Ascending aorta (tissue), 2 donors: Measurements from ENCODE around the gene DNER. TPM values are rescaled to one million over a fixed set of nuclear protein-coding genes. Genes with fewer than 3 reads are reported as not detected.

Source experiments
- DNase-seq, 2 donors: peaks; one replicate each; pipeline ENCODE4 v3.0.0-alpha.2; 2019; ENCODE audit warnings: low spot score in 2 of 2
- H3K27ac ChIP-seq, 2 donors: fragments of 200-600 bp; sonication (generic); one replicate each; pipeline ENCODE4 v1.5.1; 2016 to 2017; ENCODE audit warnings: mild to moderate bottlenecking in 1 of 2
- H3K27me3 ChIP-seq: fragments of 200-600 bp; sonication (generic); one replicate; pipeline ENCODE4 v1.5.1; 2017
- H3K36me3 ChIP-seq, 2 donors: fragments of 200-600 bp; sonication (generic); one replicate each; pipeline ENCODE4 v1.5.1; 2016
- H3K4me1 ChIP-seq, 2 donors: fragments of 200-600 bp; sonication (generic); one replicate each; pipeline ENCODE4 v1.5.1; 2016 to 2017; ENCODE audit warnings: mild to moderate bottlenecking in 1 of 2
- H3K4me3 ChIP-seq, 2 donors: fragments of 200-600 bp; sonication (generic); one replicate each; pipeline ENCODE4 v1.5.1; 2016 to 2017; ENCODE audit warnings: mild to moderate bottlenecking in 1 of 2
- H3K9me3 ChIP-seq, 2 donors: fragments of 200-600 bp; sonication (generic); one replicate each; pipeline ENCODE4 v1.5.1; 2016
- CTCF ChIP-seq, 3 experiments: fragments of 200-600 bp in 2 of 3; fragments of 450-650 bp in 1 of 3; sonication (generic) in 2 of 3; IDR thresholded peaks; one replicate each; pipeline ENCODE4 v1.5.1; 2016 to 2019; ENCODE audit warnings: antibody characterized with exemption in 3 of 3, mild to moderate bottlenecking in 1 of 3, moderate library complexity in 1 of 3
- intact Hi-C: fragments of 100-400 bp; cut with DNase I; formaldehyde crosslinking; loops from one replicate; pipeline ENCODE4 v1.15.1; 2023
- total RNA-seq: library from RNA; depleted of rRNA; stranded (reverse); fragments of >200 nt; gene quantifications from one replicate; pipeline ENCODE4 v1.1.0, GENCODE V29; 2016

DNER gene
- total RNA-seq, 1 donor from 2014 or later = 1.2 TPM

GRCh38 chr2:229679393-229680125 lies 34.8 kb downstream of the DNER start:
- no peaks in the 10 kb centered on the region for H3K4me1 ChIP-seq
- no peak for TF ChIP-seq CTCF (IDR thresholded peaks at IDR 0.05)
- DNase-seq = no peak

GRCh38 chr2:229675569-229675968 lies 38.8 kb downstream of the DNER start:
- no peaks in the 10 kb centered on the region for H3K4me1 ChIP-seq
- no peak overlapping the region for H3K27ac ChIP-seq
- no peak overlapping the region for H3K4me3 ChIP-seq
- TF ChIP-seq CTCF (IDR thresholded peaks at IDR 0.05) = no peak
- H3K27me3 ChIP-seq = no peaks in the 10 kb centered on the region
- intact Hi-C loops = no loop called here
- DNase-seq = no peak
- no peaks in the 10 kb centered on the region for H3K9me3 ChIP-seq
- H3K36me3 ChIP-seq = no peaks in the 10 kb centered on the region

More at GRCh38 chr2:229679393-229680125, 34.8 kb downstream of the DNER start:
- no peaks in the 10 kb centered on the region for H3K36me3 ChIP-seq
- intact Hi-C loops = no loop called here
- H3K27ac ChIP-seq = no peak overlapping the region
- H3K4me3 ChIP-seq = no peak overlapping the region
- no peaks in the 10 kb centered on the region for H3K27me3 ChIP-seq
- H3K9me3 ChIP-seq = no peaks in the 10 kb centered on the region

- Histone ChIP-seq H3K27me3 (no peaks in the 10 kb centered on the region), H3K36me3 (no peaks in the 10 kb centered on the region), H3K4me3 (no peak overlapping the region), H3K4me1 (no peaks in the 10 kb centered on the region), H3K27ac (no peak overlapping the region), H3K9me3 (no peaks in the 10 kb centered on the region)
- intact Hi-C loops = no loop called here
- TF ChIP-seq CTCF (IDR thresholded peaks at IDR 0.05) = no peak
- no peak for DNase-seq
Observed at GRCh38 chr2:229674830-229675530, 39.4 kb downstream of the DNER start.

- H3K4me3 ChIP-seq = no peak overlapping the region
- intact Hi-C loops = no loop called here
- H3K27me3 ChIP-seq = no peaks in the 10 kb centered on the region
- DNase-seq = no peak
- H3K9me3 ChIP-seq = no peaks in the 10 kb centered on the region
- H3K4me1 ChIP-seq = no peaks in the 10 kb centered on the region
- H3K27ac ChIP-seq = no peak overlapping the region
- no peak for TF ChIP-seq CTCF (IDR thresholded peaks at IDR 0.05)
- H3K36me3 ChIP-seq = no peaks in the 10 kb centered on the region
Observed at GRCh38 chr2:229673676-229674075, 40.7 kb downstream of the DNER start.

- no peak overlapping the region for H3K4me3 ChIP-seq
- H3K4me1 ChIP-seq = no peaks in the 10 kb centered on the region
- DNase-seq = no peak
- no peak for TF ChIP-seq CTCF (IDR thresholded peaks at IDR 0.05)
- intact Hi-C loops = no loop called here
- no peaks in the 10 kb centered on the region for H3K36me3 ChIP-seq
- no peak overlapping the region for H3K27ac ChIP-seq
- H3K9me3 ChIP-seq = no peaks in the 10 kb centered on the region
- no peaks in the 10 kb centered on the region for H3K27me3 ChIP-seq
Observed at GRCh38 chr2:229672021-229672420, 42.3 kb downstream of the DNER start.
